Endodermal cell (in vitro differentiated cells): ENCODE results near the gene WFDC5. TPM values are rescaled to one million over a fixed set of nuclear protein-coding genes. Genes with fewer than 3 reads are reported as not detected.

Experiments used
- total RNA-seq, 2 donors: library from RNA; stranded (reverse); fragmentation: NEBNext Ultra II Directional in 1 of 2; extraction: Animal tissue kit (Norgen Biotek cat#: 25700) in 1 of 2; gene quantifications; 2 replicates in 1 of 2; 3 replicates in 1 of 2; pipeline ENCODE4 v1.2.1, GENCODE V29; 2021

WFDC5 gene
- total RNA-seq, 2 donors from 2014 or later = not detected

Other genes with a start within 250 kb of the WFDC5 start
- 100 to 1,000 TPM; 183 to 193 TPM for gene YWHAB, start 229.5 kb downstream of the WFDC5 start, total RNA-seq
- 100 to 1,000 TPM; 129 to 142 TPM for gene PABPC1L, start 205.1 kb downstream of the WFDC5 start, total RNA-seq
- 10 to 100 TPM; 43.6 to 43.9 TPM for gene TOMM34, start 154.8 kb downstream of the WFDC5 start, total RNA-seq
- 10 to 100 TPM; 29.2 to 33.1 TPM for gene STK4, start 148.7 kb downstream of the WFDC5 start, total RNA-seq
- gene KCNS1, start 14.0 kb downstream of the WFDC5 start, total RNA-seq = 1 to 10 TPM in 1 of 2 donors, under 1 TPM in 1; 0.18 to 1.5 TPM
- not detected for gene WFDC12, start 9.3 kb upstream of the WFDC5 start, total RNA-seq
- gene PI3, start 59.7 kb upstream of the WFDC5 start, total RNA-seq = not detected
- under 1 TPM in 1 of 2 donors, not detected in 1; 0.46 TPM for gene SEMG1, start 91.9 kb upstream of the WFDC5 start, total RNA-seq
- not detected for gene SEMG2, start 106.2 kb upstream of the WFDC5 start, total RNA-seq
- not detected for gene SLPI, start 139.4 kb upstream of the WFDC5 start, total RNA-seq
- not detected for gene RBPJL, start 191.7 kb upstream of the WFDC5 start, total RNA-seq
- under 1 TPM; 0.20 to 0.46 TPM for gene MATN4, start 193.1 kb upstream of the WFDC5 start, total RNA-seq
- gene SDC4, start 233.2 kb upstream of the WFDC5 start, total RNA-seq = 100 to 1,000 TPM in 1 of 2 donors, 10 to 100 TPM in 1; 78.0 to 118 TPM
- 10 to 100 TPM; 22.1 to 23.8 TPM for gene SYS1, start 248.0 kb upstream of the WFDC5 start, total RNA-seq